HG03460 (cell line): ENCODE measurements around the gene CLCN7.

ENCODE experiments used
- ATAC-seq: cut with Tn5 transposase; IDR thresholded peaks from one replicate; pipeline ENCODE4 v1.9.1; 2021; ENCODE audit not compliant: unreplicated experiment

CLCN7 gene

GRCh38 chr16:1503110-1503955, 28.5 kb upstream of the CLCN7 start:
- ATAC-seq = no peak

- ATAC-seq = no peak
Measured at GRCh38 chr16:1502092-1503004, 27.5 kb upstream of the CLCN7 start.

GRCh38 chr16:1501630-1502029, 26.8 kb upstream of the CLCN7 start:
- no peak for ATAC-seq

GRCh38 chr16:1500465-1501150, 25.8 kb upstream of the CLCN7 start:
- ATAC-seq = no peak

GRCh38 chr16:1499756-1500464, 25.1 kb upstream of the CLCN7 start:
- ATAC-seq = no peak

- no peak for ATAC-seq
Measured at GRCh38 chr16:1498899-1499676, 24.3 kb upstream of the CLCN7 start.

GRCh38 chr16:1497014-1497598, 22.3 kb upstream of the CLCN7 start:
- ATAC-seq = no peak

GRCh38 chr16:1496464-1496863, 21.6 kb upstream of the CLCN7 start:
- ATAC-seq = no peak

GRCh38 chr16:1495889-1496262, 21.0 kb upstream of the CLCN7 start:
- no peak for ATAC-seq

GRCh38 chr16:1495211-1495888, 20.5 kb upstream of the CLCN7 start:
- ATAC-seq = no peak

GRCh38 chr16:1494711-1495110, 19.9 kb upstream of the CLCN7 start:
- no peak for ATAC-seq

- ATAC-seq = no peak
Measured at GRCh38 chr16:1494129-1494640, 19.4 kb upstream of the CLCN7 start.

- ATAC-seq = no peak
Measured at GRCh38 chr16:1493746-1494094, 18.9 kb upstream of the CLCN7 start.

GRCh38 chr16:1492923-1493745, 18.3 kb upstream of the CLCN7 start, which contains the start of gene TELO2:
TSS of gene TELO2 (plus strand) at chr16:1493360. CDS start at chr16:1494282, 922 bp downstream.
- ATAC-seq = no peak

GRCh38 chr16:1492082-1492922, 17.5 kb upstream of the CLCN7 start:
- no peak for ATAC-seq

- no peak for ATAC-seq
Measured at GRCh38 chr16:1491327-1491726, 16.5 kb upstream of the CLCN7 start.

GRCh38 chr16:1489077-1489476, 14.2 kb upstream of the CLCN7 start:
- ATAC-seq = no peak
